ENCODE data around the gene DAP.
"Not testable (repeated sequence)": the region's sequence is repeated elsewhere in the genome, so short reads cannot be mapped to it uniquely, and the experiment has no call there.

The DAP gene

GRCh38 chr5:10667431-10668057 lies 93.5 kb downstream of the DAP start:
- no peak for DNase-seq

- no peak for DNase-seq
Measured at GRCh38 chr5:10666531-10667299, 94.3 kb downstream of the DAP start.

- no peak for DNase-seq
Measured at GRCh38 chr5:10665799-10666198, 95.2 kb downstream of the DAP start.

GRCh38 chr5:10664180-10664769 lies 96.8 kb downstream of the DAP start:
- DNase-seq = not testable (repeated sequence)

GRCh38 chr5:10663489-10664179 lies 97.4 kb downstream of the DAP start:
- DNase-seq = no peak

GRCh38 chr5:10662661-10663488 lies 98.2 kb downstream of the DAP start:
- DNase-seq = no peak

- DNase-seq = no peak
Measured at GRCh38 chr5:10662083-10662482, 99.0 kb downstream of the DAP start.

GRCh38 chr5:10661401-10661800 lies 99.6 kb downstream of the DAP start:
- DNase-seq = no peak

- no peak for DNase-seq
Measured at GRCh38 chr5:10660720-10661387, 100.2 kb downstream of the DAP start.

- no peak for DNase-seq
Measured at GRCh38 chr5:10660135-10660534, 100.9 kb downstream of the DAP start.

GRCh38 chr5:10658265-10658664 lies 102.8 kb downstream of the DAP start:
- no peak for DNase-seq

- no peak for DNase-seq
Measured at GRCh38 chr5:10655972-10656830, 104.8 kb downstream of the DAP start.

GRCh38 chr5:10655161-10655971 lies 105.7 kb downstream of the DAP start:
- no peak for DNase-seq

- no peak for DNase-seq
Measured at GRCh38 chr5:10654566-10654965, 106.5 kb downstream of the DAP start.

GRCh38 chr5:10653751-10654400 lies 107.2 kb downstream of the DAP start:
- DNase-seq = no peak

- DNase-seq = no peak
Measured at GRCh38 chr5:10653043-10653442, 108.0 kb downstream of the DAP start.

GRCh38 chr5:10652606-10653005 lies 108.4 kb downstream of the DAP start:
- no peak for DNase-seq

GRCh38 chr5:10652151-10652550 lies 108.9 kb downstream of the DAP start:
- DNase-seq = no peak

GRCh38 chr5:10649666-10650380 lies 111.2 kb downstream of the DAP start:
- DNase-seq = no peak
